Mononuclear cell (primary cell): ENCODE data around the gene CYP24A1. TPM values are rescaled to one million over a fixed set of nuclear protein-coding genes. Genes with fewer than 3 reads are reported as not detected.

Experiments
- H3K27me3 ChIP-seq: 2 replicates; pipeline ENCODE4 v1.6.0; 2011; ENCODE audit warnings: low read length, control low read depth; ENCODE audit not compliant: insufficient read depth
- H3K4me1 ChIP-seq: 2 replicates; pipeline ENCODE4 v1.5.1; 2011; ENCODE audit warnings: mild to moderate bottlenecking, low read length, control low read depth; ENCODE audit not compliant: insufficient read depth
- H3K4me3 ChIP-seq: 2 replicates; pipeline ENCODE4 v1.5.1; 2011; ENCODE audit warnings: mild to moderate bottlenecking, low read length, moderate library complexity
- H3K9me3 ChIP-seq: 2 replicates; pipeline ENCODE4 v1.5.1; 2011; ENCODE audit warnings: low read depth, mild to moderate bottlenecking, control low read depth, low read length
- total RNA-seq: library from RNA; depleted of rRNA; stranded (reverse); fragments of >200 nt; gene quantifications from one replicate; pipeline ENCODE4 v1.2.3, GENCODE V29; 2012

Gene CYP24A1
- total RNA-seq, 1 donor: 0.10 TPM

GRCh38 chr20:54194724-54195438, 21.1 kb upstream of the CYP24A1 start:
- Histone ChIP-seq H3K4me3 (no peak overlapping the region), H3K27me3 (no peaks in the 10 kb centered on the region), H3K9me3 (no peaks in the 10 kb centered on the region), H3K4me1 (no peaks in the 10 kb centered on the region)

GRCh38 chr20:54193817-54194216, 20.0 kb upstream of the CYP24A1 start:
- H3K9me3 ChIP-seq: no peaks in the 10 kb centered on the region
- no peaks in the 10 kb centered on the region for H3K27me3 ChIP-seq
- H3K4me1 ChIP-seq: no peaks in the 10 kb centered on the region
- H3K4me3 ChIP-seq: no peak overlapping the region

- Histone ChIP-seq H3K9me3 (no peaks in the 10 kb centered on the region), H3K4me3 (no peak overlapping the region), H3K27me3 (no peaks in the 10 kb centered on the region), H3K4me1 (no peaks in the 10 kb centered on the region)
Observed at GRCh38 chr20:54190217-54190616, 16.4 kb upstream of the CYP24A1 start.

- no peaks in the 10 kb centered on the region for H3K27me3 ChIP-seq
- no peaks in the 10 kb centered on the region for H3K9me3 ChIP-seq
- no peak overlapping the region for H3K4me3 ChIP-seq
- no peaks in the 10 kb centered on the region for H3K4me1 ChIP-seq
Observed at GRCh38 chr20:54189630-54190029, 15.8 kb upstream of the CYP24A1 start.

GRCh38 chr20:54188132-54188849, 14.5 kb upstream of the CYP24A1 start:
- no peaks in the 10 kb centered on the region for H3K9me3 ChIP-seq
- peaks cover 7% of the 10 kb centered on the region for H3K27me3 ChIP-seq
- no peak overlapping the region for H3K4me3 ChIP-seq
- no peaks in the 10 kb centered on the region for H3K4me1 ChIP-seq

- no peaks in the 10 kb centered on the region for H3K9me3 ChIP-seq
- peaks cover 14% of the 10 kb centered on the region for H3K27me3 ChIP-seq
- no peak overlapping the region for H3K4me3 ChIP-seq
- no peaks in the 10 kb centered on the region for H3K4me1 ChIP-seq
Observed at GRCh38 chr20:54184904-54185626, 11.3 kb upstream of the CYP24A1 start.

GRCh38 chr20:54184071-54184470, 10.3 kb upstream of the CYP24A1 start:
- peaks cover 14% of the 10 kb centered on the region for H3K27me3 ChIP-seq
- no peaks in the 10 kb centered on the region for H3K9me3 ChIP-seq
- no peaks in the 10 kb centered on the region for H3K4me1 ChIP-seq
- H3K4me3 ChIP-seq: no peak overlapping the region

- H3K27me3 ChIP-seq: peaks cover 20% of the 10 kb centered on the region
- H3K4me1 ChIP-seq: no peaks in the 10 kb centered on the region
- no peak overlapping the region for H3K4me3 ChIP-seq
- H3K9me3 ChIP-seq: no peaks in the 10 kb centered on the region
Observed at GRCh38 chr20:54180931-54181330, 7.1 kb upstream of the CYP24A1 start.

- Histone ChIP-seq H3K4me1 (peaks cover 1% of the 10 kb centered on the region), H3K4me3 (no peak overlapping the region), H3K9me3 (no peaks in the 10 kb centered on the region), H3K27me3 (peaks cover 25% of the 10 kb centered on the region)
Observed at GRCh38 chr20:54179946-54180345, 6.2 kb upstream of the CYP24A1 start.

- Histone ChIP-seq H3K27me3 (peaks cover 25% of the 10 kb centered on the region), H3K4me3 (no peak overlapping the region), H3K4me1 (peaks cover 17% of the 10 kb centered on the region), H3K9me3 (no peaks in the 10 kb centered on the region)
Observed at GRCh38 chr20:54178256-54178655, 4.5 kb upstream of the CYP24A1 start.

- H3K4me3 ChIP-seq: no peak overlapping the region
- H3K4me1 ChIP-seq: peaks cover 21% of the 10 kb centered on the region
- H3K27me3 ChIP-seq: peaks cover 29% of the 10 kb centered on the region
- H3K9me3 ChIP-seq: no peaks in the 10 kb centered on the region
Observed at GRCh38 chr20:54177378-54177777, 3.6 kb upstream of the CYP24A1 start.

GRCh38 chr20:54176610-54177009, 2.8 kb upstream of the CYP24A1 start:
- Histone ChIP-seq H3K27me3 (peaks cover 35% of the 10 kb centered on the region), H3K9me3 (no peaks in the 10 kb centered on the region), H3K4me1 (peaks cover 21% of the 10 kb centered on the region), H3K4me3 (no peak overlapping the region)

GRCh38 chr20:54174457-54175175, 830 bp upstream of the CYP24A1 start:
- Histone ChIP-seq H3K4me3 (no peak overlapping the region), H3K4me1 (peaks cover 21% of the 10 kb centered on the region), H3K9me3 (no peaks in the 10 kb centered on the region), H3K27me3 (peaks cover 55% of the 10 kb centered on the region)

- H3K4me1 ChIP-seq: peaks cover 21% of the 10 kb centered on the region
- peaks cover 63% of the 10 kb centered on the region for H3K27me3 ChIP-seq
- no peak overlapping the region for H3K4me3 ChIP-seq
- no peaks in the 10 kb centered on the region for H3K9me3 ChIP-seq
Observed at GRCh38 chr20:54172856-54173652, 732 bp downstream of the CYP24A1 start.
